Measurements from ENCODE around the gene ST6GALNAC2.
A peak's percentile ranks its signal among the peaks of the same experiment; 100 is the strongest.
"Not testable (repeated sequence)": the region's sequence is repeated elsewhere in the genome, so short reads cannot be mapped to it uniquely, and the experiment has no call there.

ST6GALNAC2 gene

GRCh38 chr17:76528528-76529223, 57.0 kb downstream of the ST6GALNAC2 start:
- no peak for DNase-seq (ENCODE audit: low read depth)

GRCh38 chr17:76528156-76528527, 57.5 kb downstream of the ST6GALNAC2 start:
- DNase-seq (ENCODE audit: low read depth): no peak

GRCh38 chr17:76527430-76528111, 58.1 kb downstream of the ST6GALNAC2 start:
- peak; percentile 92 for DNase-seq (ENCODE audit: low read depth)

GRCh38 chr17:76527016-76527415, 58.6 kb downstream of the ST6GALNAC2 start:
- not testable (repeated sequence) for DNase-seq (ENCODE audit: low read depth)

GRCh38 chr17:76525513-76525833, 60.2 kb downstream of the ST6GALNAC2 start:
- DNase-seq (ENCODE audit: low read depth): not testable (repeated sequence)

GRCh38 chr17:76524598-76525512, 60.8 kb downstream of the ST6GALNAC2 start:
- peak; percentile 37 for DNase-seq (ENCODE audit: low read depth)

- DNase-seq (ENCODE audit: low read depth): peak; percentile 75
These were observed 62.3 kb downstream of the ST6GALNAC2 start for GRCh38 chr17:76523084-76524037.

GRCh38 chr17:76521683-76522082, 64.0 kb downstream of the ST6GALNAC2 start:
- not testable (repeated sequence) for DNase-seq (ENCODE audit: low read depth)

- DNase-seq (ENCODE audit: low read depth): no peak
These were observed 64.4 kb downstream of the ST6GALNAC2 start for GRCh38 chr17:76521262-76521661.

- DNase-seq (ENCODE audit: low read depth): no peak
These were observed 66.4 kb downstream of the ST6GALNAC2 start for GRCh38 chr17:76519048-76519966.

- DNase-seq (ENCODE audit: low read depth): no peak
These were observed 68.0 kb downstream of the ST6GALNAC2 start for GRCh38 chr17:76517638-76518038.

Measured in ELR (cell line).